Measurements from ENCODE around the gene CALHM6.
A peak's percentile ranks its signal among the peaks of the same experiment; 100 is the strongest.

Gene CALHM6

GRCh38 chr6:116445102-116445501 is 16.1 kb upstream of the CALHM6 start:
- no peak for DNase-seq (ENCODE audit: low read depth in 2 of 2)

- no peak for DNase-seq (ENCODE audit: low read depth in 2 of 2)
These were observed 14.8 kb upstream of the CALHM6 start for GRCh38 chr6:116446399-116446798.

GRCh38 chr6:116447052-116447451 is 14.1 kb upstream of the CALHM6 start:
- DNase-seq (ENCODE audit: low read depth in 2 of 2) = no peak

- DNase-seq (ENCODE audit: low read depth in 2 of 2) = no peak
These were observed 13.6 kb upstream of the CALHM6 start for GRCh38 chr6:116447496-116448011.

- DNase-seq (ENCODE audit: low read depth in 2 of 2) = no peak
These were observed 11.6 kb upstream of the CALHM6 start for GRCh38 chr6:116449565-116449964.

GRCh38 chr6:116450185-116450710 is 10.9 kb upstream of the CALHM6 start:
- DNase-seq (ENCODE audit: low read depth in 2 of 2) = no peak

GRCh38 chr6:116450769-116451740 is 10.1 kb upstream of the CALHM6 start:
- DNase-seq (ENCODE audit: low read depth in 2 of 2) = no peak

- DNase-seq (ENCODE audit: low read depth in 2 of 2) = no peak
These were observed 9.3 kb upstream of the CALHM6 start for GRCh38 chr6:116451916-116452315.

- no peak for DNase-seq (ENCODE audit: low read depth in 2 of 2)
These were observed 8.6 kb upstream of the CALHM6 start for GRCh38 chr6:116452531-116452930.

GRCh38 chr6:116456106-116456505 is 5.1 kb upstream of the CALHM6 start:
- DNase-seq (ENCODE audit: low read depth in 2 of 2) = no peak

GRCh38 chr6:116456927-116457326 is 4.2 kb upstream of the CALHM6 start:
- no peak for DNase-seq (ENCODE audit: low read depth in 2 of 2)

- DNase-seq (ENCODE audit: low read depth in 2 of 2) = no peak
These were observed 2.9 kb upstream of the CALHM6 start for GRCh38 chr6:116458264-116458663.

- no peak for DNase-seq (ENCODE audit: low read depth in 2 of 2)
These were observed 1.2 kb upstream of the CALHM6 start for GRCh38 chr6:116459927-116460326.

GRCh38 chr6:116461932-116462885 is 1.0 kb downstream of the CALHM6 start:
- DNase-seq (ENCODE audit: low read depth in 2 of 2) = peak; percentile 15 to 25

GRCh38 chr6:116463301-116463700 is 2.1 kb downstream of the CALHM6 start:
- DNase-seq (ENCODE audit: low read depth in 2 of 2) = no peak

- no peak for DNase-seq (ENCODE audit: low read depth in 2 of 2)
These were observed 4.1 kb downstream of the CALHM6 start for GRCh38 chr6:116465246-116465645.

- DNase-seq (ENCODE audit: low read depth in 2 of 2) = no peak
These were observed 5.9 kb downstream of the CALHM6 start for GRCh38 chr6:116467096-116467495.

GRCh38 chr6:116467514-116467913 is 6.3 kb downstream of the CALHM6 start:
- DNase-seq (ENCODE audit: low read depth in 2 of 2) = no peak

GRCh38 chr6:116468293-116468692 is 7.1 kb downstream of the CALHM6 start:
- no peak for DNase-seq (ENCODE audit: low read depth in 2 of 2)

- DNase-seq (ENCODE audit: low read depth in 2 of 2) = no peak
These were observed 10.4 kb downstream of the CALHM6 start for GRCh38 chr6:116471531-116471930.

- no peak for DNase-seq (ENCODE audit: low read depth in 2 of 2)
These were observed 11.5 kb downstream of the CALHM6 start for GRCh38 chr6:116472706-116473105.

GRCh38 chr6:116475141-116475540 is 14.0 kb downstream of the CALHM6 start:
- no peak for DNase-seq (ENCODE audit: low read depth in 2 of 2)
